Mucosa of gallbladder (tissue), 1 donor: Measurements from ENCODE around the gene PHETA1. TPM values are rescaled to one million over a fixed set of nuclear protein-coding genes. Genes with fewer than 3 reads are reported as not detected.

Experiments
- DNase-seq: peaks from one replicate; pipeline ENCODE4 v3.0.0-alpha.2; 2020; ENCODE audit warnings: low spot score
- total RNA-seq: library from RNA; stranded (reverse); gene quantifications from one replicate; pipeline ENCODE4 v1.2.1, GENCODE V29; 2021
- donor health status: DM: no; HTN: no; CAD: no.

PHETA1 gene, protein sequence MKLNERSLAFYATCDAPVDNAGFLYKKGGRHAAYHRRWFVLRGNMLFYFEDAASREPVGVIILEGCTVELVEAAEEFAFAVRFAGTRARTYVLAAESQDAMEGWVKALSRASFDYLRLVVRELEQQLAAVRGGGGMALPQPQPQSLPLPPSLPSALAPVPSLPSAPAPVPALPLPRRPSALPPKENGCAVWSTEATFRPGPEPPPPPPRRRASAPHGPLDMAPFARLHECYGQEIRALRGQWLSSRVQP
- 24.1 TPM for total RNA-seq

DNA sequence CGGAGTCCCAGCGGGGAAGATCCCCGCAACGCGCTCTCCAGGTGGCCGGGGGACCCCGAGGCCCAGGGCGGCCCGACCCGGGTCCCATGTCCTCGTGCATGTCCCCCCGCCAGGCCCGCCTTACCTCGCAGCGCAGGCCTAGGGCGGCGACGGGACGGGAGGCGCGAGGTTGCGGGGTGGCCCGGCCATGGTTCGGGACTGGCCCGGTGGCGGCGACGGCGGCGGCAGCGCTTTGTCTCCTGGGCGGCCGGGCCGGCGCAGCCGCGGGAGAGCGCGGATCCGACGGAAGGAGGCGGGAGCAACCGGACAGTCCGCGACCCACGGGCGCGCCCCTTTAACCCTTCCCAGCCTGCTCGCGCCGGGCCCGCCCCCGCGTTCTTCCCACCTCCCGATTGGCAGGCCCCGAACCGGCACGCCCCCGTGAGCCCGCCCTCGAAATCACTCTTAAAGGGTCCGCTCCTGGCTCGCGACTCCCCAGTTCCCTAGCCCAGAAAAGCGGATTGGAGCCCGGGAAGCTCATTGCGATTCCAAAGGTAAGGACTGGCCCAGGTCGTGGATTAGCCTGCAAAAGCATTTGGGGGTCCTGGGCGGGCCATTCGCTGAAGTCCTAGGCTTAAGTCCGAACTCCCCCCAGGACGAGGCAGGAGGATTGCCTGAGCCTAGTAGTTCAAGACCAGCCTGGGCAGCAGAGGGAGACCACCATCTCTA lies at the start of gene PHETA1:
Gene PHETA1 (minus strand): TSS at position 308 of the 708 bp plus-strand sequence. CDS start 5,668 bp downstream, outside the sequence.
- DNase-seq, result peak; percentile 93

DNA sequence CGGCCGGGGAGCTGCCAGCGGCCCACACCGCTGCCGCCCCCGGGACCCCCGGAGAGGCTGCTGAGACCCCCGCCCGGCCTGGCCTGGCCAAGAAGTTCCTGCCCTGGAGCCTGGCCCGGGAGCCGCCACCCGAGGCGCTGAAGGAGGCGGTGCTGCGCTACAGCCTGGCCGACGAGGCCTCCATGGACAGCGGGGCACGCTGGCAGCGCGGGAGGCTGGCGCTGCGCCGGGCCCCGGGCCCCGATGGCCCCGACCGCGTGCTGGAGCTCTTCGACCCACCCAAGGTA lies 49.6 kb upstream of the PHETA1 start:
- no peak for DNase-seq

DNA sequence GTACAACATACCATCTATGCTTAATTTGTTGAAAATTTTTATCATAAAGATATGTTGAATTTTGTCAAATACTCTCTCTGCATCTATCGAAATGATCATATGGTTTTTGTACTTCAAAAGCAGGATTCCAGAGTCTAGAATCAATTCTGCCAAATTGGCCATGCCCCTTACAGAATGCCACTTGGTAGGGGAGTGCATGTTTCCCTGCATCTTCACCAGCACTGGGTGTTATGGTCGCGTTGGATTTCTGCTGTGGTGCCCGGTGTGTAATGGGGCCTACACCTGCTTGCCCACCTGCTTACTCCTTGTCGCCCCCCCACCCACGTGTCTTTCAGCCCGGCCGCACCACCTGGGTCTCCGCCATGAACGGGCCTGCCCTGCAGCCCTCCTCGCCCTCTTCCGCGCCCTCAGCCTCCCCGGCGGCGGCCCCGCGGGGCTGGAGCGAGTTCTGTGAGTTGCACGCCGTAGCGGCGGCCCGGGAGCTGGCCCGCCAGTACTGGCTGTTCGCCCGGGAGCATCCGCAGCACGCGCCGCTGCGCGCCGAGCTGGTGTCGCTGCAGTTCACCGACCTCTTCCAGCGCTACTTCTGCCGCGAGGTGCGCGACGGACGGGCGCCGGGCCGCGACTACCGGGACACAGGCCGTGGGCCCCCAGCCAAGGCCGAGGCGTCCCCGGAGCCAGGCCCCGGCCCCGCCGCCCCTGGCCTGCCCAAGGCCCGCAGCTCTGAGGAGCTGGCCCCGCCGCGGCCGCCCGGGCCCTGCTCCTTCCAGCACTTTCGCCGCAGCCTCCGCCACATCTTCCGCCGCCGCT lies 49.1 kb upstream of the PHETA1 start:
- no peak for DNase-seq

DNA sequence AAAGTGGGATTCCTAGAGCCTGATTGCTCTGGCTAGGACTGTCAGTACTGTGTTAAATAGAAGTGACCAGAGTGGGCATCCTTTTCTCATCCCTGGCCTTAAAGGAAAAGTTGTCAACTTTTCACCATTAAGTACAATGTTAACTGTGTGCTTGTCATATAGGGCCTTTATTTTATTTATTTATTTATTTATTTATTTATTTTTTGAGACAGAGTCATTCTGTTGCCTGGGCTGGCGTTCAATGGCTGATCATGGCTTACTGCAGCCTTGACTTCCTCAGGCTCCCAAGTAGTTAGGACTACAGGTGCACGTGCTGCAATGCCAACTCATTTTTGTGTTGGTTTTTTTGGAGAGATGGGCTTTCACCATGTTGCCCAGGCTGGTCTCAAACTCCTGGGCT lies 48.4 kb upstream of the PHETA1 start:
- no peak for DNase-seq

DNA sequence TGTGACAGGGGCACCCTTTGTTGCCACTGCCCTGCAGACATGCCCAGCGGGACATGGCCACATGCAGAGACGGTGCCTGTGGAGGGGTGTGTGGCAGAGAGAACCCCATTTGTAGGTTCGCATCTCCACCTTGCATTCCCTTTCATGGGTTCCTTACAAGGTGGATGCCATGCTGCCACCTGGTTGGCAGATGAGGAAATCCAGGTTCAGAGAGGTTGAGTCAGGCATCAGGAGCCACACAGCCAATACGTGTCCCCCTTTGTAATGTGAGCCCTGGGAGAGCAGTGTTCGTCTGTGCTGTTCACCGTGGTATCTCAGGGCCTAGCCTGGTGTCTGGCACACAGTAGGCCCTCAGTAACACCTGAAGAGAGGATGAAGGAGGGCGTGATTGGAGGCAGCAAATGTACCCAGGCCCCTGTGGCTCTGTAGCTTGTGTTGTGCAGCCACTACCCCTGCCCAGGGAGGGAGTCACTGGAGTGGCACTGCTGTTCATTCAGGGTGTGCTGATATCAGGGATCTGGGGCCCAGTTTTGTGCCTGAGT lies 45.9 kb upstream of the PHETA1 start:
- no peak for DNase-seq

DNA sequence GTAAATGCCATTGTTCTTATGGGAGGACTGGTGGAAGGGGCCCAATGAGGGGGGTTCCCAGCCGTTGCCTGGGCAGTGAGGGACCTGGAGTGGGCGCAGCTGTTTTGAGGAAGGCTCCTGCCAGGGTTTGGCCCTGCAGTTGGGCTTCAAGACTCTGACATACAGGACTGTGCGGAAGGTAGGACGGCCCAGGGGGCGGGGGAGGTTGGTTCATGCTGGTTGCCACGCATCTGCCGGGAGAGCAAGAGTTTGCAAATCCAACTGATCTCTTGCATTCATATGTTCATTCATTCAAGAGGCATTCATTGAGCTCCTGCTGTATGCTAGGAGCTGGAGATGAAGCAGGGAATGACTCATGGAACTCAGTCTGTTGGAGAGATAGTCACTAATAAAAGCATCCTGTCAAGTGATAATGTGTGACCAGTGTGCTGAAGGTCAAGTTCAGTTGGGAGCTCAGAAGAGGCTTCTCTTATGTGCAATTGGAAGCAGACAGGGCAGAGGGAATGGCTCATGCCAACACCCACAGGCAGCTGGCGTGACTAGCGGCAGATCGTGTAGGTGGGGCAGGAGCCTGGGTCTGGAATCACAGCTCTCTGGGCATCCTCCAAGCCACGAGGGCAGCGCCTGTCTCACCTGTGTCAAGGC lies 44.7 kb upstream of the PHETA1 start:
- no peak for DNase-seq

DNA sequence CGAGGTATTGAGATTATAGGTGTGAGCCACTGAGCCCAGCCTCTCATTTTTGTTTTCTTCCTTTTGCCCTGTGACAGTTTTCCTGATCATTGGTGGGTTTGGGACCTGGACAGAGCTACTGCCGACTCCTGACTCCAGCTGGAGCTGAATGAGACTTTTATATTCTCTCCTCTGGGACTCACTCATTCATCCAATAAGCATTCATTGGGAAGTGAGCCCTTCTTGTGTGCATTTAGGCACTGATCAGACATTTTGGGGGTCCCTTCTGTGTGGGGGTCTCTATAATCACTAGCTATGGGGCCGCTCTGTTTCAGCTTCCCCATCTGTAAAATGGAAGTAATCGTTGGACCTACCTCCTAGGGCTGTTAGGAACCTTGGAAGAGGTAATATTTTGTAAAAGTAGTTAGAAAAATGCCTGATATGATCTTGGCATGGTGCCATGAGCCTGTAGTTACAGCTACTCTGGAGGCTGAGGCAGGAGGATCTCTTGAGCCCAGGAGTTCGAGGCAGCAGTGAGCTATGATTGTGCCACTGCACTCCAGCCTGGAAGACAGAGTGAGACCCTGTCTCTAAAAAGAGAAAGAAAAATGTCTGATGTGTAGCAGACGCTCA lies 44.0 kb upstream of the PHETA1 start:
- no peak for DNase-seq

DNA sequence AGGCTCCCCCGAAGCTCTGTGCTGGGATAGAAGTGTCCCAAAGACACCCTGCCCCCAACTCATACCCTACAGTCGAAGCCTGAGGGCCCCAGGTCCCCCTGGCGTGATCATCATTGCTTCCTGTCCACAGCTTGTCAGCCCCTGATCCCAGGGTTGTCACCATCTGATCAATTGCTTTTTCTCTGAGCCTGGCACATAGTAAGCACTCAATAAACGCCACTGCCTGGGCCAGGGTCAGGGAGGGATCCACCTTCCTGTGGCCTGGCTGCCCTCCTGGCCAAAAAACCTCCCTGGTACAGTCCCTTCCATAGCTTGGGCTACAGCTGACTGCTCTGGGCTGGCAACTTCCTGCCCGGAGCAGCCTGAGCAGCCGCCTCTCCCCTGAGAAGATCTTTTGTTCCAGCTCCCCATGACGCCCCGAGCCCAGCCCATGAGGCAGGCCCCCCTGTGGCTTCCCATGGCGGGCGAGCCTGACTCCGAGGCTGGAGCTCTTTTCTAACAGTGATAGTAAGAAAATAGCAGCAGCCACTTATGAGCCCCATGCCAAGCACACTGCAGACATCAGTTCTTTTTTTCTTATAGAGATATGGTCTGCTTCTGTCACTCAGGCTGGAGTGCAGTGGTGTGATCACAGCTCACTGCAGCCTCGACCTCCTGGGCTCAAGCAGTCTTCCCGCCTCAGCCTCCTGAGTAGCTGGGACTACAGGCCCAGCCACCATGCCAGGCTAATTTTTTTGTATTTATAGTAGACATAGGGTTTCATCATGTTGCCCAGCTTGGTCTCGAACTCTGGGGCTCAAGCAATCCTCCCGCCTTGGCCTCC lies 43.3 kb upstream of the PHETA1 start:
- no peak for DNase-seq

DNA sequence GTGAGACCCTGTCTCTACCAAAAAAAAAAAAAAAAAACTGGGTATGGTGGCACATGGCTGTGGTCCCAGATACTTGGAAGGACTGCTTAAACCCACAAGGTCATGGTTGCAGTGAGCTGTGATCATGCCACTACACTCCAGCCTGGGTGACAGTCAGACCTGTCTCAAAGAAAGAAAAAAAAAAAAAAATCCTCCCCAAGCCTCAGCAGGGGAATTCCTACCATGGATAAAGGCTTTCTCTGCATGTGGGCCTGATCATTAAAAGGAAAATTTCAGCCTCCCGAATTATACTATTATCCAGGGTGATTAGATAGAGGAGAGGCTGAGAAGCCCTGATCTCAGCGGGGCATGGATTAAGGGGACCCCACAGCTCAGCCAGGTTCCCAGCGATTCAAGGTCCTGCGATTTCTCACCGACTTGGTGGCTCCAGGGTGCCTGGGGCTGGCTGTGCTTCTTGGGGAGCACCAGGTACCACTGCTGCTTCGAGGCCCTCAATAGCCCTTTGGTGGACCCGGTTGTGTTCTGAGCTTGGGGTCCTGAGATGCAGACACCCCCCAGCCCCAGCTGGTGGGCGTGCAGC lies 42.4 kb upstream of the PHETA1 start:
- DNase-seq, result no peak

DNA sequence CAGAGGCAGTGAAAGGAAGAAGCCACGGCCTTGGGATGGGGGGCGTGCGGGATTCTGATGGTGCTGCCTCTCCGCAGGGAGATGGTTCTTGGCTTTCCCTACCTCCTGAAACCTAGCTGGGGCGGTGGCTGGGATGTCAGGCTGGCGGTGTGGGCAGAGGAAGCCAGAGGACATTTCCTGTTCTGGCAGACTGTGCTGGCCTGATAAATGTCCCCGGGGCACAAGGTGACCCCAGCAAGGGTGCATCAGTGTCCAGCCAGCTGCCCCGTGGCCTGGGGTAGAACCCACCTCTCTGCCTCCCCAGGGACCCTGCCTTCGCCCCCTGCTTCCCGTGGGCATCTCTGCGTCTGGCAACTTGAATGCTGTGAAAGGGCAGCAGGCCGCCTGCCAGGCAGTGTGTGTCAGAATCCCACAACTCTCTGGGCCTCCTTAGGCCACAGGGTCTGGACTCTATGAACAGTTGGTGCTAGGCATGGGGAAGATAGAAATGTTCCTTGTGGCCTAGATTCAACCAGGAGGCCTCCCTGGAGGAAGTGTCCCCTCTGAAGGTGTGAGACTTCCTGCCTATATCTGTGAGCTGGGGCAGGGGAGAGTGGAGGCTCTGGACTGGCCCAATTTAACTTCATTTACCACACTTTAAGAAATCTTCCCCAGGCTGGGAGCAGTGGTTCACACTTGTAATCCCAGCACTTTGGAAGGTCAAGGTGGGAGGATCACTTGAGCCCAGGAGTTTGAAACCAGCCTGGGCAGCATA lies 41.7 kb upstream of the PHETA1 start:
- DNase-seq, result no peak

DNA sequence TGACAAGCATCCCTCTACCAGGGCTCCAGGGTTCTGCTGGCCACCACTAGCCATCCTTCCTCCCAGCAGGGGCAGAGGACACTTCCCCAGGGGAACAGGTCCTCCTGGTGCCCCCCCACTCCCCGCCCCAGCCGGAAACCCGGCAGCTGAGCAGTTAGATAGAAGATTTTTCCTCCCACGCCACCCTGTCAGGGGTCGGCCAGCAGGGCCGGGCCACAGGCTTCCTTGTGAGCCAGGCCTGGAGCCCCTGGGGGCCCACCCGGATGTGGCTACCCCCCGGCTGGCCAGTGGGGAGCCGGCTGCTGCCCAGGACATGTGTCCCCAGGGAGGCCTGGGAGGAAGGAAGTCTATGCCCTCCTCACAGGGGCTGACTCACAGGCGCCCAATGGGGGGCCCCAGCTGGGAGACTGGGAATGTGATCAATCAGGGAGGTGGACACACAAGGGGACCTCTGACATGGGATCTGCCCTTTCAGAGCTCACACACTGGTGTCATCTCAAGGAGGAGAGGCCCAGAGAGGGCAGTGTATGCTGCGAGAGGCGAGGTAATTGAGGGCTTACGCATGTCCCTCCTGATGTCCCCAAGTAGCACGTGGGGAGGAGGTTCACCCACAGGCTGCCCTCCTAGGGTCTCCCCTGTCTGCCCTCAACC lies 41.0 kb upstream of the PHETA1 start:
- DNase-seq, result peak; percentile 47

DNA sequence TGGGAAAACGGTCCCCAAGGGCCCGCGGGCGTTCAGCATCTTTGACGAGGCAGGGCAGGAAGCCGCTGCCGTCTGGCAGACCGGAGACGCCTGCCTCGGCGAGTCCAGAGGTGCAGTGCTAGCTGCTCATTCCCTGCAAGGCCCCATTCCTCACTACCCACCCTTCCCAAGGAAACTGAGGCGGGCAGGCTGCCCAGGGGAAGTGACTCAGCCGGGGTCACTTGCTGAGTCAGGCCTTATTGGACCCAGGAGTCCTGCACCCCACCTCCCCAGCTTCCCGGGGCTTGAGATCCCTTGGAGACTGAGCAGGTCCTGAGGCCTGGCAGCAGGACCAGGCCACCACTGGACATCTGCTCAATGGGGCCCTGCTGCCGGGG lies 40.5 kb upstream of the PHETA1 start:
- DNase-seq, result no peak

DNA sequence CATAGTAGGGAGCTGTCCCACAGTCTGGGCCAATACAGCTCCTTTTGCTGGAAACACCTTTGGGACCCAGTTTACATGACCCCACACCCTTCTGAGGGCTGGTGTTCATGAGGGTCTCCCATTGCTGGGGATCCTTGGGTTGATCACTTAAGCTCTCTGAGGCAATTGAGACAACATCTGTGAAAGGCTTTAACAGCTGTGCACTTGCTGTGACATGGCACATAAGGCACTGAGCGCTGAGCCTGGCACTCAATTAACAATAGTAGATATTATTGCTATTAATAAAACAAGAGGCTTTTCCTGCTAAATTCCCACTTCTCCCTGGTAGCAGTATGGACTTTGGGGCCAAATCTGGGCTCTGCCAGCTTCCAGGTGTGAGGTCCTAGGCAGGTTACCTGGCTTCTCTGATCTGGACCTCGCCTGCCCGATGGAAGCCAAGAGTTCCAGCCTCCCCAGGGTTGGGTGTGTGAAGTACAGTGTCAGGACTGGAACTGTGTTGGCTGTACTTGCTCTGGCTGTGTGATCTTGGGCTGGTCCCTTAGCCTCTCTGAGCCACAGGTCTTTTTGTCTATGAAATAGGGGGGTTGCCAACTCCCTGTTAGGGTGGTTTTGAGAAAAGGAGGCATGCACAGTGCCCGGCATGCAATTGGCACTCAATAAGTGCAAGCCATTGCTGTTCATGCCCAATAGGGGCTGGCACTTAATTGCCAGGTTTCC lies 39.9 kb upstream of the PHETA1 start:
- DNase-seq, result no peak

DNA sequence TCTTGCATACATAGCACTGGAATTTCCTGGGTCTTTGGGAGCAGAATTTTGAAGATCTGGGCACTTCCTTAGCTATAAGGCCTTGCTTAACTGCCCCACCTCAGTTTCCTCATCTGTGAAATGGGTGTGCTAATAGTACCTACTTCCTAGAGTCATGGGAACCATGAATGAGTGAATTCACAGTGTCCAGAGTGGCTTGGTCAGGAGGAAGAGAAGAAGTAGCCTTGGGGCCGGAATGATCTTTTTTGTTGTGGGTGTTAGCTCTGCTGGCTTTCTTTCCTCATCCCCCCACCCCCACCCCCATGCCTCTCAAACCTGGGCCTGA lies 39.2 kb upstream of the PHETA1 start:
- DNase-seq, result no peak

DNA sequence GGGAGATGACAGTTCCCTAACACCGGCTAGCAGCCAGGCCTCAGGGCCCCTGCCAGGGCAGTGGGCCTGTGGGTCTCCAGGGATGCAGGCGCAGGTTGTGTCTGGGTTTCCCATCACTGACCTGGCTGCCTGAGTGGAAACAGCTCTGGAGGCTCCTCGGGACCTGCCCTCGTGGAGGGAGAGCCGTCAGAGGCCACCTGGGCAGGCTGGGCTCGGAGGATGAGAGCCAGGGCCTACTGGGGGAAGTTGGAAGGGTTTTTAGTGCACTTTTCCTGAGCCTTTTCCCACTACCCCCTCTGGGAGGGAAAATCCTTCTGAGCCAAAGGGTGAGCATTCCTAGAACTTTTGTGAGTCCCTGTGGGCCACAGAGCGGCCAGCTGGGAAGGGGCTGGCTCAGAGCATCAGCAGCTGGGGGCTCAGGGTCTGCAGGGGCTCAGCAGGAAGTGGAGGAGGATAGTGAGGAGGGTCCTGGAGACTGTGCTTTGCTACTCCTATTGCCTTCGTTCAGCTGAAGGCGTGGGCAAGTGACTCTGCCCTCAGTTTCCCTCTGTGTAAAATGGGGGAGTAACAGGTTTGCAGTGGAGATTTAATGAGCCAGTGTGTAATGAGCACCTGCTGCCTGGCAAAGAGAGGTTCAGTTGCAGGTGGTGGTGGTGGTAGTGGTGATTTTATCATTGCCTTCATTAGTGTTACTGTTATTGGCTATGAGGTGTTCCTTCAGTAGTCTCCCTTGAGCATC lies 38.7 kb upstream of the PHETA1 start:
- DNase-seq, result no peak

DNA sequence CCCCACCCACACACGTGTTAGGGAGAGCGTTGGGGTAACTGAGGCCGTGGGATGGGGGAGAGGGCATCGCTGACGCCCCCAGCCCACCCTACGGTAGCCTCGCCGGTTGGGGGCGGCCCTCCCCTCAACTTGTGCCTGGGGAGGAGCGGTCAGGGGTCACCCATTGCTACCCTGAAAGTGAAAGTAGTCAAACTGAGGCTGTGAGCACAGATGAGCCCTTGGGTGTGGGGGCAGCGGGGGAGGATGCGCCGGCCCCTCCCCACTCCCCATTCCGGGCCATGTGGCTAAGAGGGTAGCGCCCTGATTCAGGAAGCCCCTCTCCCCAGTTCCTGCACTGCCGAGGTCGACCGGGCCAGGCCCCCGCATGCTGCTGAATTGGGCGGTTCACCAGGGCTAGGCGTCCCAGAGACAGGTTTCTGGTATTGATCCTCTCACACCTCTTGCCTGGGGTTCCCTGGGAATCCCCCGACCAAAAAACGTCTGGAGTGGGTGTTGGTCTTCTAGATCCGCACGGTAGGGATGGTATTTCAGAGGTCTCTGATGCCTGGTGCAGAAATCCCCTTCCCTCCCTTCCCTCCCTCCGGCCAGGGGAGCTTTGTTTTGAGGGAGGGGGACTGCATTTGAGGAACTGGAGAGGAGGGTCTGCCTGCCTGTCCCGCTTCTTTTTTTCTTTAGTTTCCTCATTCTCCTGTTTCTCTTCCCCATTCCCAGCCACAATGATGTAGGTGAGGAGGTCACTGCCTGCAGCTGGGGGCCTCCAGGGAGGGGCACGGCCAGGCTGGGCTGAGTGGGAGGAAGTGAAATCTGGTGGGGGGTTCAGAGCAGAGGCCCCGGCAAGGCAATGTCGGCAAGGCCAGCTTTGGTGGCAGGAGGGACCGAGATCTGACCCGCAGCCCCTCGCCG lies 37.8 kb upstream of the PHETA1 start:
- peak; percentile 31 for DNase-seq
